ENCODE results near the gene TGM2. TPM values are rescaled to one million over a fixed set of nuclear protein-coding genes. Genes with fewer than 3 reads are reported as not detected.

Gene TGM2
- total and polyA plus RNA-seq, 7 donors: 6.5 to 104 (median 20.7) TPM

DNA sequence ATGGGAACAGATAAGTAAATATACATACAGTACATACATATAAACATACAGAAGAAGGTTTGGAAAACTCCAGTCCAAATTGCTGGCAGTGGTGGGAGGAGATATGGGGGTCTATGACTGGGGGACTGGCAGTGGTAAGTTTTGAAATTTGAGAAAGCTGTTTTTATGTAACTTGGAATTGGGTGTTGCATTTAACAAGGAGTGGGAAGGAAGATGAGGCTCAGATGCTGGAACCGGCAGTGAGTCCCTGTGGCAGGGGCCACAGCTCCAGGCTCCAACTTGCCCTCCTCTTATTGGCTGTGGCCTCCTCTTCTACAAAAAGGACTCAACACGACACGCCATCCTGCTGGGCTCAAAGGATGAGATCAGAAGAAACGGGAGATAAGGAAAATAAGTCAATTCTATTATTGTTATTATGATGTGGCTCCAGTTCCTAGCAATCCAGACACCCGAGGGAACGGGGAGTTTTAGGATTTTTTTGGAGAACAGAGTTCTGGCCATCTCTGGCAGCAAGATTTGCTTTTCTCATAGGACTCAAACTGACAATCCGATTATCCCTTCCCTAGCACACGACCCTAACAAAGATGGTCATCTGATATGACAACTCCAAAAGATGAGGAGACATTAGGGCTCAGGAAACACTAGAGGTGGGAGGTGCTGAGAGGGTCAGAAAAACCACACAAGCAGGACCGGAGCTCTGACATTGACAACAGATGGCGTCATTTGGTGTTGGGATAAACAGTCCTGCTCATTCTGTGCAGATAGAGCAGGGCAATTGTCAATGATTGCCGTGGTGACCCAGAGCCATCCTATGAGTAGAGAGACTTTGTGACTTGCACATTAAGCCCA lies 6.0 kb upstream of the TGM2 start:
- H3K4me3 ChIP-seq: no peak overlapping the region
- no peaks in the 10 kb centered on the region for H3K9me3 ChIP-seq
- peak; percentile 52 for DNase-seq
- intact Hi-C loops (cut with DNase I): no loop called here
- TF ChIP-seq, protein P1, sequence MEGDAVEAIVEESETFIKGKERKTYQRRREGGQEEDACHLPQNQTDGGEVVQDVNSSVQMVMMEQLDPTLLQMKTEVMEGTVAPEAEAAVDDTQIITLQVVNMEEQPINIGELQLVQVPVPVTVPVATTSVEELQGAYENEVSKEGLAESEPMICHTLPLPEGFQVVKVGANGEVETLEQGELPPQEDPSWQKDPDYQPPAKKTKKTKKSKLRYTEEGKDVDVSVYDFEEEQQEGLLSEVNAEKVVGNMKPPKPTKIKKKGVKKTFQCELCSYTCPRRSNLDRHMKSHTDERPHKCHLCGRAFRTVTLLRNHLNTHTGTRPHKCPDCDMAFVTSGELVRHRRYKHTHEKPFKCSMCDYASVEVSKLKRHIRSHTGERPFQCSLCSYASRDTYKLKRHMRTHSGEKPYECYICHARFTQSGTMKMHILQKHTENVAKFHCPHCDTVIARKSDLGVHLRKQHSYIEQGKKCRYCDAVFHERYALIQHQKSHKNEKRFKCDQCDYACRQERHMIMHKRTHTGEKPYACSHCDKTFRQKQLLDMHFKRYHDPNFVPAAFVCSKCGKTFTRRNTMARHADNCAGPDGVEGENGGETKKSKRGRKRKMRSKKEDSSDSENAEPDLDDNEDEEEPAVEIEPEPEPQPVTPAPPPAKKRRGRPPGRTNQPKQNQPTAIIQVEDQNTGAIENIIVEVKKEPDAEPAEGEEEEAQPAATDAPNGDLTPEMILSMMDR (IDR thresholded peaks at IDR 0.05): no peak
- WGBS, 2 donors: 48 to 65% methylated on average over 11 of the region's 11 CpGs
- peaks cover 0 to 25% (median 13%) of the 10 kb centered on the region in 4 donors for H3K4me1 ChIP-seq
- H3K36me3 ChIP-seq: no peaks in the 10 kb centered on the region
- H3K27me3 ChIP-seq: no peaks in the 10 kb centered on the region
- no peak overlapping the region for H3K27ac ChIP-seq

DNA sequence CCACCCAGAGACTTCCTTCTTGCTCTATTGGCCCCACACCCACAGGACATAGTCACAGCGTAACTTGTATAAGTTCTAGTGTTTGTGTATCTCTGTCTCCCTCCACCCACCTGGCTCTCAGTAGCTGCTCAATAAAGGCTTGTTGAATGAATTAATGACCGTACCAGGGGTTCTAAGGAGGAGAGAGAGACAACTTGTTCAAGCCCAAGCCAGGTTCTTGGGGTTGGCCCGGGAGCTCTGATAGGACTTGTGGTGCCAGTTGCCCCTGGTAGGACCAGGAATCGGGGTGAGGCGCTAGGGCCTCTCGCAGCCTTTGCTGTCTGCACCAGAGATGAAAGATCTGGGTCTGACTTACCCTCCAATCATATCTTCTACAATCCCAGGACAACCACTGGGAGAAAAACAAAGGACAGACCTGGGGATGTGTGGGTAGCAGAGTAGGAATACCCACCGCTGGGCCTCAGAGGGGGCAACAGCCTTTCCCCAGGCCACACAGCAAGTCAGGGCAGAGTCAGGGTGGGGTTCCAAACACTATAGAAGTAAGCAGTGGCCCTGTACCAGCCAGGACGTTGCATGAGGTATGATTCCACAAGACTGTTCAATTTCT lies 5.3 kb upstream of the TGM2 start:
- Histone ChIP-seq H3K4me3 (no peak overlapping the region), H3K27me3 (no peaks in the 10 kb centered on the region), H3K4me1 (peaks cover 0 to 32% (median 20%) of the 10 kb centered on the region in 4 donors), H3K9me3 (no peaks in the 10 kb centered on the region), H3K36me3 (no peaks in the 10 kb centered on the region), H3K27ac (peak overlapping the region in 1 of 4 donors; percentile 25)
- peak; percentile 33 for DNase-seq
- WGBS, 2 donors: 47 to 76% methylated on average over 8 of the region's 8 CpGs
- no peak for TF ChIP-seq POLR2AphosphoS5 (IDR thresholded peaks at IDR 0.05)
- TF ChIP-seq POLR2A (IDR thresholded peaks at IDR 0.05): no peak
- no peak for TF ChIP-seq EP300 (IDR thresholded peaks at IDR 0.05)
- TF ChIP-seq, protein P1 (IDR thresholded peaks at IDR 0.05): no peak
- intact Hi-C loops (cut with DNase I): no loop called here

DNA sequence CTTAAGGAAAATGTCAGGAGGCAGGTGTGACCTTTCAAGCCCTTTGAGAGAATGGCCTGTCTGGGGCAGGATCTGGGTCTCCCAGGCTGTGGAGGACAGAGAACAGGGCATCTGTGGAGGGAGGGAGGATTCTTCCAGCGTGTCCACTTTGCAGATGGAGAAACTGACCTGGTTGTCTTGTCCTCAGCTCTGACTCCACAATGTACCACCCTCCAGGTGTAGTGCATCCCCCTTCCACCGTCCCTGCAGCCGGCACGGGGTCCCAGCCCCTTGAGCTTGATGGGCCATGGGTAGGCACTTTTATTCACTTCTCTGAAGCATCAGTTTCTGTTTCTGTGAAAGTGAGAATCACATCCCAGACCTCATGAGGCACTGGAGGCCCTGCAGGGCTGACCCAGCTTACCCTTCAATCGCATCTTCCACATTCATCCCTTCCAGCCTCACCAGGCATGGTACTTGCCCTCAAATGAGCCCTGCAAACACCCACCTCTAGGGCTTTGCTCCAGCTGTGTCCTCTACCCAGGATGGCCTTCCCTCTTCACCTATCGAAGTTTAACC lies 4.6 kb upstream of the TGM2 start:
- no peaks in the 10 kb centered on the region for H3K27me3 ChIP-seq
- 88 to 89% methylated on average over 6 of the region's 6 CpGs for whole genome bisulfite sequencing, 2 donors
- H3K4me1 ChIP-seq: peaks cover 0 to 37% (median 24%) of the 10 kb centered on the region in 4 donors
- peak; percentile 51 for DNase-seq
- TF ChIP-seq POLR2A (IDR thresholded peaks at IDR 0.05) (no peak), POLR2AphosphoS5 (IDR thresholded peaks at IDR 0.05) (no peak), EP300 (IDR thresholded peaks at IDR 0.05) (no peak)
- TF ChIP-seq, protein P1 (IDR thresholded peaks at IDR 0.05): no peak
- H3K27ac ChIP-seq: peak overlapping the region in 2 of 4 donors; percentile 61 to 65
- H3K36me3 ChIP-seq: no peaks in the 10 kb centered on the region
- no peak overlapping the region for H3K4me3 ChIP-seq
- no peaks in the 10 kb centered on the region for H3K9me3 ChIP-seq
- intact Hi-C loops (cut with DNase I): loop anchor here (5.0 kb wide), 1 partner anchor 53 kb away; no protein-coding TSS in a partner anchor

DNA sequence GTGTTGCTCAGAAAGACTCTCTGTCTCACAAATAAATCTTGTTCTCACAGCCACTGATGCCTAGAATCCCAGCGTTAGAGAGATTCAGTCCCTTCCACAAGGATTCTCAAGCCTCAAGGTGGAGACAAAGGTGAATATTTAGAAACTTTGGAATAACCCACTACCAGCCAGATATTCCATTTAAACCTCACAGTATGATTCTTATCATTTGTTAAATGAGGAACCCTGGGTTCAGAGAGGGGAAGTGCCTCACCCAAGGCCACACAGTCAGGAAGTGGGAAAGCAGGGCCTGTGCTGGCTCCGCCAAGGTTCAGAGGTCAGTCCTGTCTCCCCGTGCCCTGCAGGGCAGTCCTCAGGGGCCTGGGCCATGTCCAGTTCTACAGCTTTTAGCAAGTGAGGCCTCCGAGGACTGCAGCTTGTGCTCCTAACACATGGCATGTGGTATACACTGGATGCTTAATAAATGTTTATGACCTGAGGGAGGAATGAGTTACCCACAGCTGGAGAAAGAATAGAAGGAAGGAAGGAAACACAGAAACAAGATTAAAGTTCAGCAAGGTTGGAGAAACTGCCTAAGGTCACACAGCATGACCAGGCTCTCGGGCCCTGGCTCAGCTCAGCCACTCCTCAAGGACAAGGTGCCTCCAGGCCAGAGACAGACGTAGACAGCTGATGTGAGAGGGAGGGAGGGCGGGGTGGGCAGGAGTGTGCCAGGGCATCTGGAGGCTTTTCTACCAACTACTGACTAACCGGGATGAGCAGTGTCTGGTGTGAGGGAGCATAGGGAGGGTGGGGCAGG lies 3.9 kb upstream of the TGM2 start:
- Histone ChIP-seq H3K4me3 (no peak overlapping the region), H3K36me3 (no peaks in the 10 kb centered on the region), H3K4me1 (peaks cover 0 to 43% (median 29%) of the 10 kb centered on the region in 4 donors), H3K27me3 (no peaks in the 10 kb centered on the region), H3K27ac (peak overlapping the region in 3 of 4 donors; percentile 33 to 65 (median 61)), H3K9me3 (no peaks in the 10 kb centered on the region)
- DNase-seq: no peak
- TF ChIP-seq, protein P1 (IDR thresholded peaks at IDR 0.05): no peak
- TF ChIP-seq EP300 (IDR thresholded peaks at IDR 0.05) (no peak), POLR2A (IDR thresholded peaks at IDR 0.05) (no peak)
- intact Hi-C loops (cut with DNase I): loop anchor here (5.0 kb wide), 1 partner anchor 53 kb away; no protein-coding TSS in a partner anchor
- 50 to 62% methylated on average over 8 of the region's 8 CpGs for WGBS, 2 donors
